Kasumi-1 (cell line): ENCODE results near the gene RSPRY1.
"Not testable (repeated sequence)": the region's sequence is repeated elsewhere in the genome, so short reads cannot be mapped to it uniquely, and the experiment has no call there.

Experiments
- DNase-seq, 2 experiments: peaks; one replicate each; lab custom pipeline; 2025; lab: John Stamatoyannopoulos, UW

RSPRY1 gene

GRCh38 chr16:57271867-57272495, 85.9 kb downstream of the RSPRY1 start:
- DNase-seq = no peak

GRCh38 chr16:57273359-57273758, 87.2 kb downstream of the RSPRY1 start:
- DNase-seq = no peak

GRCh38 chr16:57273826-57274225, 87.7 kb downstream of the RSPRY1 start:
- no peak for DNase-seq

DNA sequence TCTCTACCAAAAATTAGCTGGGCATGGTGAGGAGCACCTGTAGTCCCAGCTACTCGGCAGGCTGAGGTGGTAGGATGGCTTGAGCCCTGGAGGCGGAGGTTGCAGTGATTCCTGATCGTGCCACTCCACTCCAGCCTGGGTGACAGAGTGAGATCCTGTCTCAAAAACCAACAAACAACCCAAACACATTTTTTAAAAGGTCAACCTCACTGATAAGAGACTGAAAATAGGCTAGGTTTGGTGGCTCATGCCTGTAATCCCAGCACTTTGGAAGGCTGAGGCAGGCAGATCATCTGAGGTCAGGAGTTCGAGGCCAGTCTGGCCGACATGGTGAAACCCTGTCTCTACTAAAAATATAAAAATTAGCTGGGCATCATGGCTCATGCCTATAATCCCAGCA, 89.8 kb downstream of the RSPRY1 start:
- DNase-seq = not testable (repeated sequence)

- DNase-seq = no peak
Observed at GRCh38 chr16:57276596-57276995, 90.5 kb downstream of the RSPRY1 start.

GRCh38 chr16:57277586-57277985, 91.5 kb downstream of the RSPRY1 start:
- no peak for DNase-seq

- DNase-seq = no peak
Observed at GRCh38 chr16:57278494-57278893, 92.4 kb downstream of the RSPRY1 start.

DNA sequence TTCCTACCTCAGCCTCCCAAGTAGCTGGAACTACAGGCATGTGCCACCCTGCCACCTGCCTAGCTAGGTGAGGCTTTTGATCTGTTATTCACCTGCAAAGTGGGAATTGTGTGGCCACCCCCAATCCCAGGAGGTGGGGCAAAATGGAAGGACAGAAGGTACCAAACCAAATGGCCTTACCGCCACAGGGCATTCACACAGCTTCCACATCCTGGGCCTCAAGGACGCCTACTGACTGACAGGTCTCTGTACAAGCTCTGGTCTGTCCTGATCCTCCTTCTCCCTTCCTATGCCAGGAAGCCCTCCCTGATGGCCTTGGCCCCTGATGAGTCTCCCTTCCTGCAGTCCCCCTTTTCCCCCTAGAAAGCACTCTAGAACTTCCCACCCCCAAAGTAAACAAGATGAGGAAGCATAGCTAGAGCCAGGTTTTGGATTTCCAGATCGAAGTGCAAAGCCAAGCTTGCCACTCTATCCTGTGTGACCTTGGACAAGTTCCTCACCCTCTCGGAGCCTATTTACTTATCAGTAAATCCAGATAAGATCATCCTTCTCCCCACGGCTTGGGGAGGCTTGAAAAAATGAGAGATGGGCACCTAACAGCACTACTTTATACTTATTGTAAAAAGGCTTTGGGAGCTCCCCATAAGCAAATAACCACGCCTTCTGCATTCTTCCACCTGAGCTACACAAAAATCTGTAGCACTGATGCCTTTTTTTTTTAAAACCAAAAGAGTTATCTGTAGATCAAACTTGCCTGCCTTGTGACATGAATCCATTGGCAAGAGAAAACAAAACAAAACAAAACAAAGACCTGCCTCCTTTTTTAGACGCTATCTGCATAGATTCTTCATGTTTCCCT, 93.9 kb downstream of the RSPRY1 start:
- DNase-seq = no peak

DNA sequence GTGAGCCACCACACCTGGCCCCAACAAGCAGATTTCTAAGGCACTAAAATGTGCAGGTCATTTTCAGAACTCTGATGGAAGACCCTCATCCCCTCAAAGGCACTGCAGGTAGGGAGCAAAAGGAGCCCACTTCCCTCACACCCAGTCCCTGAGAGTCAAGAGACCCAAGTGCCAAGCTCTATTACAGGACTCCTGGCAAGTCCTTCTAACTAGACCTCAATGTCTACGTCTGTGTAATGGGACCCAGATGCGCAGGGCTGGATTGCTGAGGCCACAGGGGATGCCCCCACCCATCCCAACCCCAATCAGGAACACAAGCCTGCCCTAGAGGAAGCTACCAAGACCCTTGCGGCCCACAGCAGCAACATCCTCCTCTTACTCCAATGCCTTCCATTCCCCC, 95.7 kb downstream of the RSPRY1 start:
- DNase-seq = no peak

- DNase-seq = no peak
Observed at GRCh38 chr16:57282510-57283213, 96.5 kb downstream of the RSPRY1 start.

DNA sequence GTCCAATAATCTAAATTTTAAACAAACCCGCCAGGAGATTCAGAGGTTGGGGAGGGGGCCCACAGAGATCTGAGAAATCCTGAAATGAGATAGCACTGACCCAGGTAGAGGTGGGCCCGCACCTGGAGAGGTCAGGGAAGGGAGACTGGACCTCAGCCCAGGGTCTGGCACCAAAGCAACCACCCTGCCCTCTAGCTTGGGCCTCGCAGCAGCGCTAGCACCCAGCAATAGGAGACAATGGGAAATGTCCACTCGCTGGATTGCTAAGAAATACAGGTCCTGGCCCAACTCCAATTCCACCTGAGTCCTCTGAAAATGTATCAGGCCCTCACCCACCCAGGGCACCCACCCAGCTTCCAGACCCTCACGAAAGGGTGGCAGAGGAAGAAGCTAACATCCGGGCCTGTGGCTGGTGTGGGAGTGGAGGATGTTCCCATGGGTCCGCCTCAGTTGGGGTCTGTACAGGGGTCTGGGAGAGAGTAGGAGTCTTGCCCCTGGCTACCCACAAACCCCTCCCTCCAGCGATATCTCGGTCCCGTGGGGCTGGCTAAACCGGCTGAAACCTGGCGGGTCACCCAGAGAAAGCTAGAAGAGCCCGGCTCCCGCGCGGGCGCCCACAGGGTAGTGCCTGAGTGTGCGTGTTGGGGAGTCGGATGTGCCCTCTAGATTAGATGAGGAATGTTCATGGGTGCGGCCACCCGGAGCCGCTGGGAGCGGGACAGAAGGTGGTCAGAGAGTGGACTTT, 97.3 kb downstream of the RSPRY1 start:
- no peak for DNase-seq

DNA sequence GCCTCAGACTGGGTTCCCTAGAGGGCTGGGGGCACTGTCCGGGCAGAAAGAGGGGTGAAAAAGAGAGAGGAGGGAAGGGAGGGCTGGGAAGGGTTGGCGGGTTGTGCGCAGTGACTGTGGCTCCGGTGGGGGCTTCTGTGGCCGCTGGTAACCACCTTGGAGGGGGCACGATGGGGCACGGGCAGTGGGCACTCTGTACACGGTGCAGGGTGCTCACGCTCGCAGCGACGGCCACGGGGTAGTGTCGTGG, 97.8 kb downstream of the RSPRY1 start:
- no peak for DNase-seq

GRCh38 chr16:57284209-57284951, 98.3 kb downstream of the RSPRY1 start, which contains the start of gene PLLP:
Gene PLLP, minus strand, starts transcription at chr16:57284672. Its CDS starts 132 bp downstream, at chr16:57284540.
- no peak for DNase-seq

DNA sequence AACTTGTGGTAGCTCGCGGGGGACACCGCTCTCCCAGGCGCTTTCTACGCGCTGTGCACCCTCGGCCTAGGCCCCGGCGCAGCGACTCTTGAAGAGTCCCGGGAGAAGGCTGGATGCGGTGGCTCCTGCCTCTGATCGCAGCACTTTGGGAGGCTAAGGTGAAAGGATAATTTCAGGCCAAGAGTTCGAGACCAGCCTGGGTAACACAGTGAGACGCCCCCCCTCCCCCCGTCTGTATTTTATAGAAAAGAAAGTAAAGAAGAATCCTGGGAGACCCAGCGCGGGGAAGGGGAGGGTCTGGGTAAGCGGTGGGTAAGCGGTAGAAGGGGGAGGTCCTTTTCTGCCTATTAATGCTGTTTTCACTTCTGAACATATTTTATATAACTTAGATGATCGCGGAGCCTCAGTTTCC, 98.8 kb downstream of the RSPRY1 start:
- no peak for DNase-seq

DNA sequence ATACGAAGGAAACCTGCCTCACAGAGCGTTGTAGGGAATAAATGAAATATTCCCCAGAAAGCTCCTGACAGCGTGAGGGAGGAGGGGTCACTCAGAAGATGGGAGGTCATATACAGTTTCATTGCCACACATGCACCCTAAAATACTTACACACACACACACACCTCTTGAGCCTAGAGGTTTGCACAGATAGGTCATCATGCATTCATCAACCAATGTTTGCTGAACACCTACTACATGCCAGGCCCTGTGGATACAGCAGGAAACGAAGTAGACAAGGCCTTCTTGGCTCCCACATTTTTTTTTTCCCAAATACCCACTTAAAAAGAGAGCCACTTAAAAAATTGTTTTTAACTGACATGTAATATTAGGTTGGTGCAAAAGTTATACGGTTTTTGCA, 99.2 kb downstream of the RSPRY1 start:
- DNase-seq = no peak

DNA sequence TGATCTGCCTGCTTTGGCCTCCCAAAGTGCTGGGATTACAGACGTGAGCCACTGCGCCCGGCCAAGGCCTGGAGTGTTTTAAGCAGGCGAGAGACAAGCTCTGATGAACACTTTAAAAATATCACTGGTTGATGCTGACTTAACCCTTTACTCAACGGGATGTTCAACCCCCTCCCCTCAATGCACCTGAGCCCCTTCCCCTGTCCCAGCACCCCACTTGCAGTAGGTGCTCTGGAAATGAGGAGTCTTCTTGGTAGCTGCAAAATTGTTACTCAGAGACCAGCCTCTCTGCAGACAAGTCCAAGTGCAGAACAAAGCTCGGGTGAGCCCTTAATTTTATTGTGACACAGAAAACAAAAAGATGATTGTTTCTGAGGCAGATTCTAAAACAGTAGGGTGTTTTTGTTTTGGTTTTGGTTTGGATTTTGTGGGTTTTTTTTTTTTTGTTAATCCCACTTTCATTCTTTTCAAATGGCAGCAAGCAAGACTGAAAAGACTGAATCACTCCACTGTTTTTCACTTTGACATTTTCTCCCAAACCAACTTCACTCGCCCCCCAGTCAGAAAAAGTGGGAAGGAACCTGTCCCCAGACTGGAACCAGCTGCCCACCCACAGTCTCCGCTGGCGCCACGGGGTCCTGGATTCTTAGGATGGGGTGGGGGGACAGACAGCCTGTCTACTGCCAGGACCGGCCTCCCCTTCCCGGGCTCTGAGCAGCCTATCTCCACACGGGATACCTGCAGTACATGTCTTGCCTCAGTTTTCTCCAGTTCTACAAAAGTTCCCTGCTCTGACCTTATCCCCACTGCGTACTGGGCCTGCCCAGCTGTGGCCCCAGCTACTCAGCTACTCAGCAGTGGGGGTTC, 103.5 kb downstream of the RSPRY1 start:
- no peak for DNase-seq
